Stomach smooth muscle (tissue), 2 donors: Measurements from ENCODE around the gene GEMIN7.

ENCODE experiments used
- H3K27ac ChIP-seq: one replicate; pipeline ENCODE4 v1.7.0; 2013; ENCODE audit warnings: mild to moderate bottlenecking, low read length, inconsistent platforms
- H3K27me3 ChIP-seq, 2 donors: one replicate each; pipeline ENCODE4 v1.7.0; 2013; ENCODE audit warnings: low read length in 2 of 2; ENCODE audit not compliant: insufficient read depth in 2 of 2, control insufficient read depth in 1 of 2
- H3K36me3 ChIP-seq, 2 donors: one replicate each; pipeline ENCODE4 v1.7.0; 2013; ENCODE audit warnings: low read length in 2 of 2; ENCODE audit not compliant: control insufficient read depth in 2 of 2, insufficient read depth in 2 of 2
- H3K4me1 ChIP-seq: one replicate; pipeline ENCODE4 v1.7.0; 2013; ENCODE audit warnings: low read length; ENCODE audit not compliant: control insufficient read depth, insufficient read depth
- H3K4me3 ChIP-seq, 2 donors: one replicate each; pipeline ENCODE4 v1.7.0; 2013; ENCODE audit warnings: low read length in 2 of 2
- H3K9ac ChIP-seq, 2 donors: one replicate each; pipeline ENCODE4 v1.7.0; 2013; ENCODE audit warnings: low read length in 2 of 2, mild to moderate bottlenecking in 1 of 2
- H3K9me3 ChIP-seq, 2 donors: one replicate each; pipeline ENCODE4 v1.7.0; 2013; ENCODE audit warnings: low read length in 2 of 2; ENCODE audit not compliant: control insufficient read depth in 2 of 2
- donor health status: healthy.
- donor health status: Pancreatic carcinoma.

Gene GEMIN7

GRCh38 chr19:45063851-45064801, 14.9 kb upstream of the GEMIN7 start:
- Histone ChIP-seq H3K36me3 (peaks cover 55 to 62% of the 10 kb centered on the region in 2 donors), H3K27ac (no peak overlapping the region), H3K27me3 (no peaks in the 10 kb centered on the region), H3K4me1 (no peaks in the 10 kb centered on the region), H3K4me3 (no peak overlapping the region), H3K9ac (no peak overlapping the region), H3K9me3 (no peaks in the 10 kb centered on the region)

DNA sequence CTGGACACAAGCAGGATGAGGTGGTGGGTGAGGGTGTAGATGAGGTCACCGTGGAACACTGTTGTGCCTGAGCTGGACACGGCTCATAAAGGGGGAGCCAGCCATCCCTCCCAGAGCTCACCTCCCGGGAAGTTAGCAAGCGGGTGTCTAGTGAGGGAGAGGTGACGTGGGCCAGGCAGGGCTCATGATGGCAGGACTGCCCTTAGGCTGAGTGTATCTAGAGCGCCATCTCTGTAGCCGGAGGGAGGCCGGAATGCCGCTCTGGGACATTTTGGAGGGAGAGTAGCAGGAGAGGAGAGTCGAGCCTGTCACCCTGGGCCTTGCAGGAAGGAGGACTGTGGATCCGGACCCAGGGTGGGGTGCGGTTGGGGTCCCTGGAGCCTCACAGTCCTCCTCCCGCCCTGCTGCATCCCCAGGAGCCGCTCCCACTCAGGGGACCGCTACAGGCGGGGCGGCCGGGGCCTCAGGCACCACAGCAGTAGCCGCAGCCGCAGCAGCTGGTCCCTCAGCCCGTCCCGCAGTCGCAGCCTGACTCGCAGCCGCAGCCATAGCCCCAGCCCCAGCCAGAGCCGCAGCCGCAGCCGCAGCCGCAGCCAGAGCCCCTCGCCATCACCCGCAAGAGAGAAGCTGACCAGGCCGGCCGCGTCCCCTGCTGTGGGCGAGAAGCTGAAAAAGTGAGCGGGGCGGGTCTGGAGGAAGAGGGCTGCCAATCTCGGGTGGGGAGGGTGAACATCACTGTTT, 12.0 kb upstream of the GEMIN7 start:
- peaks cover 46 to 47% of the 10 kb centered on the region in 2 donors for H3K36me3 ChIP-seq
- no peak overlapping the region for H3K27ac ChIP-seq
- no peak overlapping the region for H3K4me3 ChIP-seq
- H3K4me1 ChIP-seq, result no peaks in the 10 kb centered on the region
- H3K9ac ChIP-seq, result no peak overlapping the region
- H3K9me3 ChIP-seq, result no peaks in the 10 kb centered on the region
- no peaks in the 10 kb centered on the region for H3K27me3 ChIP-seq

- Histone ChIP-seq H3K9me3 (no peaks in the 10 kb centered on the region), H3K9ac (no peak overlapping the region), H3K27ac (no peak overlapping the region), H3K4me3 (no peak overlapping the region), H3K27me3 (no peaks in the 10 kb centered on the region), H3K4me1 (no peaks in the 10 kb centered on the region), H3K36me3 (peaks cover 41 to 45% of the 10 kb centered on the region in 2 donors)
Observed at GRCh38 chr19:45068041-45068440, 11.0 kb upstream of the GEMIN7 start.

GRCh38 chr19:45069056-45069455, 10.0 kb upstream of the GEMIN7 start:
- Histone ChIP-seq H3K27me3 (no peaks in the 10 kb centered on the region), H3K9ac (no peak overlapping the region), H3K36me3 (peaks cover 38 to 41% of the 10 kb centered on the region in 2 donors), H3K4me3 (no peak overlapping the region), H3K27ac (no peak overlapping the region), H3K4me1 (no peaks in the 10 kb centered on the region), H3K9me3 (no peaks in the 10 kb centered on the region)

DNA sequence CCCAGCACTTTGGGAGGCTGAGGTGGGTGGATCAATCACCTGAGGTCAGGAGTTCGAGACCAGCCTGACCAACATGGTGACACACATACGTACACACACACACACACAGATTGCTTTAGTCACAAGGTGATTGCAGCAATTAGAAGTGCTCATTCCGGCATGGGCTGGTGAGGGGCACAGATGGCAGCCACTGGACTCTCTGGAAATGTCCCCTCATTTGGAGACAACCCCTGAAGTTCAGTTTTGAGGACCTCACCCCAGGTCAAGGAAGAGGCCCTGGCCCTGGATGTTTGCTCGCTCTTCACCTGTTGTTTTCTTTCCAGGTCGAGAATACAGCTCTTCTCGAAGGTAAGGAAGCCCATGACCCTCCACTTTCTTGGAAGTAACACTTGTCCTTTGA, 8.8 kb upstream of the GEMIN7 start:
- Histone ChIP-seq H3K27ac (no peak overlapping the region), H3K27me3 (no peaks in the 10 kb centered on the region), H3K4me1 (no peaks in the 10 kb centered on the region), H3K36me3 (peaks cover 32 to 36% of the 10 kb centered on the region in 2 donors), H3K4me3 (no peak overlapping the region), H3K9ac (no peak overlapping the region), H3K9me3 (no peaks in the 10 kb centered on the region)

- Histone ChIP-seq H3K9ac (no peak overlapping the region), H3K4me1 (peaks cover 2% of the 10 kb centered on the region), H3K4me3 (no peak overlapping the region), H3K27ac (no peak overlapping the region), H3K36me3 (peaks cover 28 to 30% of the 10 kb centered on the region in 2 donors), H3K27me3 (no peaks in the 10 kb centered on the region), H3K9me3 (no peaks in the 10 kb centered on the region)
Observed at GRCh38 chr19:45070861-45071544, 8.1 kb upstream of the GEMIN7 start.

- Histone ChIP-seq H3K4me3 (no peak overlapping the region), H3K36me3 (peaks cover 28 to 30% of the 10 kb centered on the region in 2 donors), H3K9me3 (no peaks in the 10 kb centered on the region), H3K27me3 (no peaks in the 10 kb centered on the region), H3K27ac (no peak overlapping the region), H3K4me1 (peaks cover 8% of the 10 kb centered on the region), H3K9ac (no peak overlapping the region)
Observed at GRCh38 chr19:45071545-45071938, 7.5 kb upstream of the GEMIN7 start.

GRCh38 chr19:45071969-45072790, 6.9 kb upstream of the GEMIN7 start:
- no peak overlapping the region for H3K4me3 ChIP-seq
- no peaks in the 10 kb centered on the region for H3K27me3 ChIP-seq
- H3K4me1 ChIP-seq, result peaks cover 12% of the 10 kb centered on the region
- H3K27ac ChIP-seq, result no peak overlapping the region
- H3K9ac ChIP-seq, result no peak overlapping the region
- peaks cover 23 to 24% of the 10 kb centered on the region in 2 donors for H3K36me3 ChIP-seq
- H3K9me3 ChIP-seq, result no peaks in the 10 kb centered on the region

DNA sequence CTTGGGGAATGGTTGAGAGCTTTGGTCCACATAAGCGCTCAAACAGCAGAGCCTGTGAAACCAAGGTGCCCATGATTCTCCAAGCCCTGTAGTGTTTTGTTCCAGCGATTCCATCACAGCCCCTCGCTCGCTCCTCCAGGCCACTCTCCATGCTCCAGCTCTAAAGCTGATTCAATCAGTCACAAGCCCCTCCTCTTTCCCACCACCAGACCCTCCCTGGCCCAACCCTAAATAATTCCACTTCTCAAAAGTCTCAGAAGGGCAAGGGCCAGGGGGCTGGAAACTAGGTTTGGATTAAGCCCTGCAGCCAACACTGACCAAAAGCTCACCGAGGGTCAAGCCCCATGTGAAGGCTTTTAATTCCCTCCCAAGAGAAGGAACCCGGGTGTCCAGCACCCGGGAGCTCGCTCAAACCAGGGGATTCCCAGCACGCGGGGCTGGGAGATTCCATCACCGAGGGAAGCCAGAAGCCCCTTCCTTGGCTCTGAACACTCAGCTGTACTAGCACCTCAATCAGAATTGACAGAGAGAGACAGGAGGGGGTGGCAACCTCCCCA, 4.2 kb upstream of the GEMIN7 start:
- Histone ChIP-seq H3K27ac (no peak overlapping the region), H3K9ac (no peak overlapping the region), H3K9me3 (no peaks in the 10 kb centered on the region), H3K4me1 (peaks cover 21% of the 10 kb centered on the region), H3K4me3 (no peak overlapping the region), H3K36me3 (peaks cover 6 to 13% of the 10 kb centered on the region in 2 donors), H3K27me3 (no peaks in the 10 kb centered on the region)
